A673 (cell line): ENCODE results near the gene JAG2. TPM values are rescaled to one million over a fixed set of nuclear protein-coding genes. Genes with fewer than 3 reads are reported as not detected.

Experiments
- BruUV-seq: library from RNA; stranded (reverse); fragments of 400-500 nt; replicated peaks from 2 replicates; lab custom pipeline; 2021; lab: Mats Ljungman, UMichigan
- CTCF ChIA-PET: fragments of 300-600 bp; sonication (Branson Sonifier 250); formaldehyde crosslinking; loops from one replicate; lab custom pipeline; 2022; ENCODE audit warnings: antibody characterized with exemption; lab: Charles Lee
- POLR2A ChIA-PET: fragments of 300-600 bp; sonication (Branson Sonifier 250); formaldehyde crosslinking; loops from one replicate; lab custom pipeline; 2022; ENCODE audit warnings: antibody characterized with exemption; ENCODE audit not compliant: low non-redundant PET; lab: Charles Lee
- DNase-seq: peaks from one replicate; pipeline ENCODE4 v3.0.0-alpha.2; 2015; ENCODE audit warnings: low spot score
- H3K27ac ChIP-seq: fragments of 200-600 bp; sonication (generic); 2 replicates; pipeline ENCODE4 v1.5.1; 2016; ENCODE audit warnings: mixed run types, low read depth, mild to moderate bottlenecking, mixed read lengths, antibody characterized with exemption, low read length; ENCODE audit not compliant: poor library complexity, severe bottlenecking
- H3K27me3 ChIP-seq: fragments of 200-600 bp; sonication (generic); replicated peaks from 2 replicates; pipeline ENCODE4 v1.6.1; 2017; ENCODE audit warnings: mixed run types, low read depth, mild to moderate bottlenecking, mixed read lengths, antibody characterized with exemption, low read length; ENCODE audit not compliant: insufficient read depth, poor library complexity
- H3K36me3 ChIP-seq: fragments of 200-600 bp; sonication (generic); 2 replicates; pipeline ENCODE4 v1.6.1; 2016; ENCODE audit warnings: mixed run types, mild to moderate bottlenecking, mixed read lengths, antibody characterized with exemption, low read length; ENCODE audit not compliant: insufficient read depth, poor library complexity, severe bottlenecking
- H3K4me1 ChIP-seq: fragments of 200-600 bp; sonication (generic); 2 replicates; pipeline ENCODE4 v1.6.1; 2017; ENCODE audit warnings: mixed run types, mild to moderate bottlenecking, mixed read lengths, antibody characterized with exemption, low read length; ENCODE audit not compliant: insufficient read depth, poor library complexity, severe bottlenecking
- H3K4me3 ChIP-seq: fragments of 200-600 bp; sonication (generic); 2 replicates; pipeline ENCODE4 v1.5.1; 2016; ENCODE audit warnings: low read depth, mixed run types, mild to moderate bottlenecking, mixed read lengths, low read length; ENCODE audit not compliant: poor library complexity, severe bottlenecking
- H3K9me3 ChIP-seq: fragments of 200-600 bp; sonication (generic); 2 replicates; pipeline ENCODE4 v1.6.1; 2016; ENCODE audit warnings: mixed run types, low read depth, mild to moderate bottlenecking, mixed read lengths, antibody characterized with exemption, low read length; ENCODE audit not compliant: poor library complexity, severe bottlenecking
- CTCF ChIP-seq: fragments of 300-800, 200-600 bp; sonication (generic); conservative IDR thresholded peaks from 2 replicates; pipeline ENCODE4 v1.5.1; 2017; ENCODE audit warnings: low read depth, mild to moderate bottlenecking, antibody characterized with exemption, low read length, moderate library complexity, mixed read lengths
- EZH2 ChIP-seq: fragments of 200-600 bp; sonication (generic); IDR thresholded peaks from 2 replicates; pipeline ENCODE4 v1.6.1; 2017; ENCODE audit warnings: borderline replicate concordance, low read depth, mild to moderate bottlenecking, mixed read lengths, antibody characterized with exemption, low read length; ENCODE audit not compliant: poor library complexity, severe bottlenecking
- intact Hi-C: fragments of 100-400 bp; cut with micrococcal nuclease; formaldehyde crosslinking; loops from one replicate; pipeline ENCODE4 v1.10.0; 2022; ENCODE audit not compliant: unreplicated experiment
- total RNA-seq: library from RNA; stranded (reverse); gene quantifications from 2 replicates; pipeline ENCODE4 v1.2.3, GENCODE V29; 2021

Gene JAG2
- total RNA-seq, 1 experiment from 2014 or later = 14.3 TPM

- no TSS peak for BruUV-seq
- Histone ChIP-seq H3K4me3 (no peak overlapping the region), H3K27ac (no peak overlapping the region), H3K27me3 (no peaks in the 10 kb centered on the region), H3K4me1 (no peaks in the 10 kb centered on the region), H3K9me3 (no peaks in the 10 kb centered on the region), H3K36me3 (no peaks in the 10 kb centered on the region)
- POLR2A ChIA-PET = no interaction called here
- TF ChIP-seq CTCF (no peak), EZH2 (no peak)
- no peak for DNase-seq
- CTCF ChIA-PET = no interaction called here
- intact Hi-C loops = no loop called here
These were observed 44.1 kb upstream of the JAG2 start for GRCh38 chr14:105212541-105213300.

- no peak for TF ChIP-seq CTCF
- no peak for TF ChIP-seq EZH2
- no peaks in the 10 kb centered on the region for H3K36me3 ChIP-seq
- no peaks in the 10 kb centered on the region for H3K9me3 ChIP-seq
- no peak overlapping the region for H3K4me3 ChIP-seq
- no TSS peak for BruUV-seq
- no peaks in the 10 kb centered on the region for H3K4me1 ChIP-seq
- DNase-seq = no peak
- H3K27ac ChIP-seq = no peak overlapping the region
- ChIA-PET POLR2A (no interaction called here), CTCF (no interaction called here)
- H3K27me3 ChIP-seq = no peaks in the 10 kb centered on the region
- intact Hi-C loops = no loop called here
These were observed 43.1 kb upstream of the JAG2 start for GRCh38 chr14:105211758-105212089.

DNA sequence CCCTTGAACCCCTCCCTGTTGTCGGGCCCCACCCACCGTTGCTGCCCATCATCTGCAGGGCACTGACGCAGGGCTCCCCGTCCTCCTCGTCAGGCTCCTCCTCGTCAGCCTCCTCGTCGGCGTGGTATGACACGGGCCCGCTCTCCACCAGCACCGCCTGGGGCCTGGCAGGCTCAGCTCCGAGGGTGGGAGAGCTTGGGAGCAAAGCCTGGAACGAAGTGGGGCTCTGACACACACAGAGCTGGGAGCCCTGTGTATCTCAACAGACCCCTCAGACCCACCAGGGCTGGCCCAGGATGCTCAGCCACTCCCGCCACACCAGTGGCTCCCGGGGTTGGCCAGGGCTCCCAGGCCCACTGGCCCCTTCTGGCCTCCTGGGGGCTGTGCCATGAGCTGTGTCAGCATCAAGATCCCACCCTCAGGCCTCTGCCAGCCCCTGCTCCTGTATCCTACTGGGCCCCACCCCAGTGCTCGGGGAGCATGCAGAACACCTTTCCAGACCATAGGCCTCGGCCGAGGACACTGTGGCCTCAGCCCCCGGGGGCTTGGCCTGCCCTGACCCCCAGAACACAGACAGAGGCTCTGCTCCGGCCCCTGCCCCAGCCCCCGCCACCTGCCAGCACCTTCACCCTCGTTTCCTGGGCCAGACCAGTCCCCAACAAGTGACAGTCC is 42.6 kb upstream of the JAG2 start:
- H3K27me3 ChIP-seq = no peaks in the 10 kb centered on the region
- POLR2A ChIA-PET = no interaction called here
- BruUV-seq = no TSS peak
- no peaks in the 10 kb centered on the region for H3K4me1 ChIP-seq
- DNase-seq = no peak
- no peak overlapping the region for H3K27ac ChIP-seq
- H3K9me3 ChIP-seq = no peaks in the 10 kb centered on the region
- TF ChIP-seq CTCF (no peak), EZH2 (no peak)
- CTCF ChIA-PET = no interaction called here
- intact Hi-C loops = no loop called here
- H3K4me3 ChIP-seq = no peak overlapping the region
- no peaks in the 10 kb centered on the region for H3K36me3 ChIP-seq
